ENCODE measurements around the gene GTPBP1.

GRCh38 chr22:38675833-38676232 lies 29.9 kb upstream of the GTPBP1 start:
- TF ChIP-seq, protein P1, sequence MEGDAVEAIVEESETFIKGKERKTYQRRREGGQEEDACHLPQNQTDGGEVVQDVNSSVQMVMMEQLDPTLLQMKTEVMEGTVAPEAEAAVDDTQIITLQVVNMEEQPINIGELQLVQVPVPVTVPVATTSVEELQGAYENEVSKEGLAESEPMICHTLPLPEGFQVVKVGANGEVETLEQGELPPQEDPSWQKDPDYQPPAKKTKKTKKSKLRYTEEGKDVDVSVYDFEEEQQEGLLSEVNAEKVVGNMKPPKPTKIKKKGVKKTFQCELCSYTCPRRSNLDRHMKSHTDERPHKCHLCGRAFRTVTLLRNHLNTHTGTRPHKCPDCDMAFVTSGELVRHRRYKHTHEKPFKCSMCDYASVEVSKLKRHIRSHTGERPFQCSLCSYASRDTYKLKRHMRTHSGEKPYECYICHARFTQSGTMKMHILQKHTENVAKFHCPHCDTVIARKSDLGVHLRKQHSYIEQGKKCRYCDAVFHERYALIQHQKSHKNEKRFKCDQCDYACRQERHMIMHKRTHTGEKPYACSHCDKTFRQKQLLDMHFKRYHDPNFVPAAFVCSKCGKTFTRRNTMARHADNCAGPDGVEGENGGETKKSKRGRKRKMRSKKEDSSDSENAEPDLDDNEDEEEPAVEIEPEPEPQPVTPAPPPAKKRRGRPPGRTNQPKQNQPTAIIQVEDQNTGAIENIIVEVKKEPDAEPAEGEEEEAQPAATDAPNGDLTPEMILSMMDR (IDR thresholded peaks at IDR 0.05; ENCODE audit: insufficient read depth, low read depth, low read length) = no peak
- TF ChIP-seq EZH2 (IDR thresholded peaks at IDR 0.05; ENCODE audit: insufficient read depth, low read length) = no peak
